Anterior cingulate cortex (tissue), 58 donors: ENCODE measurements around the gene RFX6.
"Not testable (repeated sequence)": the region's sequence is repeated elsewhere in the genome, so short reads cannot be mapped to it uniquely, and the experiment has no call there.

Experiments
- DNase-seq, 58 donors: peaks; one replicate each; lab custom pipeline; 2025; lab: John Stamatoyannopoulos, UW

Gene RFX6

GRCh38 chr6:116876635-116877611 lies at the start of gene RFX6:
Gene RFX6 (plus strand): TSS chr6:116877242. CDS start chr6:116877276, 34 bp downstream.
- no peak for DNase-seq

GRCh38 chr6:116827561-116828240 lies 49.3 kb upstream of the RFX6 start:
- no peak for DNase-seq

GRCh38 chr6:116828983-116829382 lies 48.1 kb upstream of the RFX6 start, which contains the start of gene GPRC6A:
Gene GPRC6A (minus strand): TSS chr6:116829083. CDS start chr6:116829013, 70 bp downstream.
- no peak for DNase-seq

DNA sequence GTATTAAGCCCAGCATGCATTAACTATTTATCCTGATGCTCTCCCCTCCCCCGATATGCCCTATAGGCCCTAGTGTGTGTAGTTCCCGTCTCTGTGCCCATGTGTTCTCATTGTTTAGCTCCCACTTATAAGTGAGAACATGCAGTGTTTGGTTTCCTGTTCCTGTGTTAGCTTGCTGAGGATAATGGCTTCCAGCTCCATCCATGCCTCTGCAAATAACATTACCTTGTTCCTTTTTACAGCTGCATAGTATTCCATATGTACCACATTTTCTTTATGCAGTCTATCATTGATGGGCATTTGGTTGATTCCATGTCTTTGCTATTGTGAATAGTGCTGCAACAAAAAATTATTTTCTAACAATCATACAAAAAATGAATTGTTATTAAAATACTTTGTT lies 42.5 kb upstream of the RFX6 start:
- DNase-seq = not testable (repeated sequence)

DNA sequence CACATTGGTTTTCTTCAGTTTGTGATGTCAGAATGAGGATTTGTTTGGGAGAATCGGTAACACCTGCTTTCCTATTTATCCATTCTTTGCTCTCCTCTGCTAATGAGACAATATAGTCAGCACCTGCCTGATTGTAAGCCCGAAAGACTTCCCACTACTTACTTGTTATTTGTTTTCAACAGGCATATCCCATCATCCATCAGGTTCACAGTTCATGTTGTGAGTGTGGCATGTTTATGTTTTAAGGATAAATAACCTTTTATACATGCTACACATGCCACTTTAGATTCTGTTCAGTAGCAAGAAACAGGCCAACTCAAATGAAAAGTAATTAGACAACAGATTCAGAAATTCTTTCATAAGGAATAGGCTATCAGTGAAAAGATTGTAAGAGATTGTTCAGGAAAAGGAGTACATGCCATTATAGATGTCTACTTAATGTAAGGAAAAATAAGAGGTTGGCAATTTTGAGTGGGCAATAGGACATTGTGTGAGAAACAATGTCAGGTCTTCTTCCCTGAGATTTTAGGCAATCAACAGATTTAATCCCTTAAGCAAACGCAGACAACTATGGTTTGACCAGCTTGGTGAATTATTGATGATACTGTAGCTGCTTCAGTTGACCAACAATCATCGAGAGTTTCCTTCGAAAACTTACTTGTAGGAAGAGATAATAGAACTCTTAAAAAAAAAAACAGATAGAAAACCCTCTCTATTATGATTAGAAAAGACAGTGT lies 40.3 kb upstream of the RFX6 start:
- no peak for DNase-seq

DNA sequence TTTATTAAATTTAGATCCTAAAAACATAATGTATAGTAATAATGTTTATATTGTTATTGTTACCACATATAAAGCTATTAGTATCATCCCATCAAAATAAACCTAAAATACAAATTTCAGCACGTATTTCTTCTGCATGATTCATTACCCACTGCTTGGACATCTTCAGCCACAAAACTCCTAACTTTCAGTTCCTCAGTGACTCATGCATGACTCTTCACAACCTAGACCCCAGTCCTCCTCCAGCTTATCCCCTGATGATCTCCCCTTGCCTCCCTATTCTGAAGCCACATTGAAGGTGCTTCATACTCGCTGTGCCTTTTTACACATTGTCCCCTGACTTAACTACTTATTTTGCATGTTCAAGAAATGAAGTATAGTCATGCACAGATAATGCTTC lies 37.0 kb upstream of the RFX6 start:
- no peak for DNase-seq

- no peak for DNase-seq
Observed at GRCh38 chr6:116842459-116842858, 34.6 kb upstream of the RFX6 start.

DNA sequence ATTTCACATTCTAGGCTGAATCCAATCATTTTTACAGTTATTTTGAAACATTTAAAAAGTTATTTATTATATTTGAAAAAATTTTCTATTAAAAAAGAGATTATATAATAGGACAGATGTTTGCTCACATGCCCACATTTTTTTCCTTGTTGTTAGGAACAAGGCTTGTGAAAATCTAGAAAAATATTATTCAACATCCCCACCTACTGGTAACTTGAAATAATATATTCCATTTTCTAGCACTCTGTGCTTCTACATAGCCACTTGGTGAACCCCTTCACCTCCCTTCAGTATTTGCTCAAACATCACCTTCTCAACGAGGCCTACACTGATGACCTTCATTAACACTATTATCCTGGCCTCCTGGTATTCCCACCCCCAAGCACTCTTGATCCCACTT lies 29.8 kb upstream of the RFX6 start:
- no peak for DNase-seq

DNA sequence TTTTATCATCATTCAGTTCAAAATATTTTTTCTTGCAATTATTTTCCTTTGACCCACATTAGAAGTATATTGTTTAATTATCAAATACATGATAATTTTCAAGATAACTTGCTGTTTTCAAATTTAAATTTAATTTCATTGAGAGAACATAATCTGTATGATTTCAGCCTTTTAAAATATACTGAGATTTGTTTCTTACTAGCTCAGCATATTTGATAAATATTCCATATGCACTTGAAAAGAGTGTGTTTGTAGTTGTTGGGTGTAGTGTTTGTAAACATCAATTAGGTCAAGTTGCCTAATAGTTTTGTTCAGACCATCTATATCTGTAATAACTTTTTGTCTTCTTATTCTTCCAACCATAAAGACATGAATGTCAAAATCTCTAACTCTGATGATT lies 19.0 kb upstream of the RFX6 start:
- DNase-seq = no peak

- no peak for DNase-seq
Observed at GRCh38 chr6:116859264-116859663, 17.8 kb upstream of the RFX6 start.

DNA sequence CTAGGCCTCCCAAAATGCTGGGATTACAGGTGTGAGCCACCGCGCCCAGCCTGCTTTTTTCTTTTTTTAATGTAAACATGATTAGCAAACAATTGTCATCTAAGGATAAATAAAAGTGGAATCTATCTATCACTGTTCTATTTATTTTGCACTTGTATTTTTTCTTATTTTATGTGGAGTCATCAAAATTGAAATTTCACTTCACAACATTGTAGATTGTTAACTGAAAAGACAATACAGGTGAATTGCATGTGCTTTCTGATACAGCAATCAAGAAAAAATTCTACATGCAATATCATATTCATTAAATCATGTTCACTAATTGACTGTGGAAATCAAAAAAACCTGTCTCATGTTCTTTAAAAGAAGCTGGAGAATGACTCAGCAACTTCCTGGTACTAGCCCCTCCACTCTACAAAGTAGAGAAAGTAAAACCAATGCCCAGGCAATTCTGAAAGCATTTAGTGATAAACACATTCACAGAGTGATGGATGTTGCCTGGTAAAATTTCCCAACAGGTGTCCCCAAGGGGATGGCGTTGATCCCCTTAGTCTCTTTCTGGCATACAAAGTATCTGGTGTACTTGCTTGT lies 10.7 kb upstream of the RFX6 start:
- DNase-seq = no peak

GRCh38 chr6:116872771-116873170 lies 4.3 kb upstream of the RFX6 start:
- no peak for DNase-seq

GRCh38 chr6:116876107-116876506 lies 935 bp upstream of the RFX6 start:
- no peak for DNase-seq

DNA sequence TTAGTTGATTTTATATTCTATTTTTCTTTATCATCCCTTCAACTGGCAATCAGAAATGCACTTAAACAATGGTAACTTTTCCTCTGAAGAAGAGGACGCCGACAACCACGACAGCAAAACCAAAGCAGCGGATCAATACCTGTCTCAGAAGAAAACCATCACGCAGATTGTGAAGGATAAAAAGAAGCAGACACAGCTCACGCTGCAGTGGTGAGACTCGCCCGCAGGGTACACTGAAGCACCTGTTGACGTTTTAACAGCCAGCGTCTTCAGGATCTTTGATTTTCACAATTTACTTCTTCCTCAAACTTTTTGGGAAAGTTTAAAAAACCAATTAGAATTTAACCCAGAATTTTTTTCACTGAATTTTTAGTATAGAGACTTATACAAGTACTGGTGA lies 701 bp downstream of the RFX6 start:
- no peak for DNase-seq

DNA sequence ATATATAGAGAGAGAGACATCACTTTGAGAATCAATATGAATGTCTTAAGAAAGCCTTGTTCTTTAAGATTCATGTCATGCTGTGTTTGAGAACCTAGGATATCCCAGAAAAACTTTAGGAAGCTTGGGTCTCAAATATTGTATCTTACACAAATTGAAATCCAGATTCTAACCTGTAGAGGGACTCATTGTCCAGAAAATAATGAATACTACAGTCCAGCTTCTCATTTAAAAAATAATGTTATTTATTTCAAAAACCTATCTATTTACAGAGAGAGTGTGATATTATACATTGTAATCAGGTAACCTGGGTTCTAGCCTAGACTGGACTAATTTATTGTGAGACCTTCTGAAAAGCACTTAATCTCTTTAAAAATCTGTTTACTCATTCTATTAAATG lies 4.2 kb downstream of the RFX6 start:
- DNase-seq = no peak

DNA sequence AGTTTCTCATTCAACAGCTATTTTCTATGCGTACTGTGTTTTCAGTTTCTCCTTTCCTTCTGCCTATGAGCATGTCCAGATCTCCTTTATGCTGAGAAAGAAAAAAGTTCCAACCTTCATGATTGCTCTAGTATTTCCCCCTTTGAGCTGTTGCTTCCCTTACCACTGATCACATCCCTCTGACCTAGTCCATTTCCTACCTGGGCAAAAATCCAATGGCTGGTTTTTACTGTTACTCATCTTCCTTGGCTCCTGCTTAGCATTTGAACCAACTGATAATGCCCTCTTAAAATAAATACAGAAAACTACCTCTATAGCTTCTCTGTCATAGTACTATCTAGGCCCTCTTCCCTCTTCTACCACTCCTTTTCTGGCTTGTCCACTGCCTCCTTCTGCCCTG lies 6.0 kb downstream of the RFX6 start:
- DNase-seq = no peak

GRCh38 chr6:116884530-116884929 lies 7.5 kb downstream of the RFX6 start:
- DNase-seq = no peak

- DNase-seq = no peak
Observed at GRCh38 chr6:116887168-116887567, 10.1 kb downstream of the RFX6 start.

DNA sequence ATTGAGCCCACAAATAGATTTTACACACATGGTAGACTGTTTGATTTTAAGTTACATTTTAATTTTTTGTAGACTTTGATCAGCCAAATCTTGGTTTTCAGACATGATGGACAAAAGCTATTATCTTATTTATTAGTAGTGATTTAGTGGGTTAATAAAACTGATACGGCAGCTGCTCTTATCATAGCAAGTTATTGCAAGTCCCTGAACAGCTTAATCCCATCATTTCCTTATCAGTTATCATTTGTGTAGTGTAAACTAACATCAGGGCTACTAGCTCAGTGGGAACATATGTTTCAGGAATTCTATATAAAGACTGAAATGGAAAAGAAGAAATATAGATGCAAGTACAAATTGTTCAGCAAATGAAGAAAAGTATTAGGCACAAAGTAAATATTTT lies 10.9 kb downstream of the RFX6 start:
- no peak for DNase-seq

DNA sequence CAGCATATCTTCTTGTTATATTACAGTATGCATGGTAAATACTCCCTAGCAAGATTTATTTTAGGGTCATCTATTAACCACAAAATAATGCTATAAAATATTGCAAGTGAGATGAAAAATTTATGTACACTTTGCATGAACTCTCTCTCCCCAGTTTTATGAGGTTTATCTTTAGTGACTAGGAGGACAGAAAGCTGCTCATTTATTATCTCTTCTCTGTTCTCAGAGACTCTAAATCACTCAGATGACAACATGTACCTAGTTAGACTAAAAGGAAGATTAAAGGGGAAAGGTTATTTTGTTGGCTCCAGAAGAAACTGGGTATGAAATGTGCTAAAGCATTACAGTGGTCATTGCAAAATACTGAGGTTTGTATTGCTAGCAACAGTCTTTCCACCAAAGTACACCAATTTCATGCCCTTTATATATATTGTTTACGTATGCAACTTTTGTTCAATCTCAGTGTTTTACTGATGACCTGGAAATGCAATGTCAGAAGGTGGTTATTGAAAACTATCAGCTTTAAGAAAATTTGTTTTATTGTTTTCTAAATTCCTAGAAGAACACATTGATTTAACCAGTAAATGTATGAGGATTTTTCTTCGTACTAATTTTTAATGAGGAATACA lies 11.8 kb downstream of the RFX6 start:
- no peak for DNase-seq
